HG03066 (cell line): ENCODE data around the gene MON1B.
"Not testable (repeated sequence)": the region's sequence is repeated elsewhere in the genome, so short reads cannot be mapped to it uniquely, and the experiment has no call there.

Source experiments
- ATAC-seq: cut with Tn5 transposase; IDR thresholded peaks from one replicate; pipeline ENCODE4 v1.9.1; 2021; ENCODE audit warnings: low read depth; ENCODE audit not compliant: unreplicated experiment

Gene MON1B

GRCh38 chr16:77190478-77191258 is at the start of gene MON1B:
TSS of gene MON1B (plus strand) at chr16:77191190. CDS start at chr16:77191486, 296 bp downstream.
- ATAC-seq: peak; percentile 95

- ATAC-seq: no peak
Observed at GRCh38 chr16:77143364-77143763, 47.6 kb upstream of the MON1B start.

GRCh38 chr16:77148121-77148520 is 42.9 kb upstream of the MON1B start:
- ATAC-seq: no peak

GRCh38 chr16:77157346-77158058 is 33.5 kb upstream of the MON1B start:
- ATAC-seq: no peak

- no peak for ATAC-seq
Observed at GRCh38 chr16:77158293-77158692, 32.7 kb upstream of the MON1B start.

- no peak for ATAC-seq
Observed at GRCh38 chr16:77165006-77165405, 26.0 kb upstream of the MON1B start.

- not testable (repeated sequence) for ATAC-seq
Observed at GRCh38 chr16:77165536-77166236, 25.3 kb upstream of the MON1B start.

GRCh38 chr16:77166726-77167125 is 24.3 kb upstream of the MON1B start:
- ATAC-seq: no peak

- no peak for ATAC-seq
Observed at GRCh38 chr16:77168901-77169300, 22.1 kb upstream of the MON1B start.

GRCh38 chr16:77169650-77170236 is 21.2 kb upstream of the MON1B start:
- ATAC-seq: peak; percentile 69

GRCh38 chr16:77170805-77171204 is 20.2 kb upstream of the MON1B start:
- ATAC-seq: no peak

GRCh38 chr16:77171745-77172635 is 19.0 kb upstream of the MON1B start:
- ATAC-seq: no peak

GRCh38 chr16:77172951-77173350 is 18.0 kb upstream of the MON1B start:
- ATAC-seq: no peak

GRCh38 chr16:77183137-77183536 is 7.9 kb upstream of the MON1B start:
- no peak for ATAC-seq

GRCh38 chr16:77186298-77186697 is 4.7 kb upstream of the MON1B start:
- not testable (repeated sequence) for ATAC-seq

GRCh38 chr16:77190190-77190477 is 856 bp upstream of the MON1B start:
- ATAC-seq: peak; percentile 0

- ATAC-seq: peak; percentile 0
Observed at GRCh38 chr16:77191259-77191969, 424 bp downstream of the MON1B start.

GRCh38 chr16:77193377-77193776 is 2.4 kb downstream of the MON1B start:
- ATAC-seq: no peak
